ENCODE measurements around the gene CDH4.

Gene CDH4

DNA sequence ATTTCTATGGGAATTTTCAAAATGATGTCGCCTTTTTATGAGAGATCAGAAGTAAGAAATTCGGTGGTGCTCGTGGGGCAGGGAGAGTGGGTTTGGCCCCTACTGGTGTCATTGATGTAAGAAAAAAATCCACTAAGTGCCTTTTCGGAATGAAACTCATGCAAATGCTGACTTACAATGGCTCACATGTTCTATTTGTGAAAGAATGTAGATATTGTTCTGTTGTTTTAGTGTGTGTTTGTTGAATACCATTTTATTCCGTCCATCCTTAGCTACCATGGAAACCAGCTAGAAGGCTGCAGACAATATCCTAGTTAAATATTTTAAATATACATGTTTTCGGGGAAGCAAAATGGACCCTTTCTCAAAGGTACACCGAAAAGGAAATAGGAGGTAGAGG, 508.7 kb downstream of the CDH4 start:
- no peak for DNase-seq

DNA sequence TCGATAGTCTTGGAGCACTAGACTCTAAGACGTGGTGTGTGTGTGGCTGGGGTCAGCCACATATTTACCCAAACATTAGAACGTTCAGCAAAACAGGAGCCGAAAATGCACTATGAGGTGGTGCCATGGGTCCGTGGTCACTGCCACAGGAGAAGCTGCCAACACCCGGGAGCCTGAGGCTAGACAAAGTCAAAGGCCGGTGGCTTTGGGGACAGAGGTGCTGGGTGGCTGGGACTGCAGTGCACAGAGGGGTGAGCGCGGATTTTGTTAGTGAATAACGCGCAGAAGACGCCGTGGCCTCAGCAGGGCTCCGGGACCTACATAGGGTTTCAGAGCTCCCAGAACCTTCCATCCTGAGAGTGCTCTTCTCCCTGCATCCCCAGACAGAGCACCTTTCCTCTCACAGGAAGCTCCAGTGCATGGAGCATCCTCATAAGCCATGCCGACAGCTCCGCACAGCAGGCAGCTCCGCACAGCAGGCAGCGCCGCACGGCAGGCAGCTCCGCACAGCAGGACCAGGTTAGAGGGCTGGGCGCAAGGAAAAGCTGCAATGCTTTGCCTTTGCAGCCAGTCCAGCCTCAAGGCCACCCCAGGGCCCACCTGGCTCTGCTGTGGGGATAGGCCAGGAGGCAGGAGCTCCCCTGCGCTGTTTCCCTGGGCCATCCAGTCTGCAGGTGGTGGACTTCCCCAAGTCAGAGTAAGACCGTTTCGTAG, 509.5 kb downstream of the CDH4 start:
- DNase-seq, result peak; percentile 30

DNA sequence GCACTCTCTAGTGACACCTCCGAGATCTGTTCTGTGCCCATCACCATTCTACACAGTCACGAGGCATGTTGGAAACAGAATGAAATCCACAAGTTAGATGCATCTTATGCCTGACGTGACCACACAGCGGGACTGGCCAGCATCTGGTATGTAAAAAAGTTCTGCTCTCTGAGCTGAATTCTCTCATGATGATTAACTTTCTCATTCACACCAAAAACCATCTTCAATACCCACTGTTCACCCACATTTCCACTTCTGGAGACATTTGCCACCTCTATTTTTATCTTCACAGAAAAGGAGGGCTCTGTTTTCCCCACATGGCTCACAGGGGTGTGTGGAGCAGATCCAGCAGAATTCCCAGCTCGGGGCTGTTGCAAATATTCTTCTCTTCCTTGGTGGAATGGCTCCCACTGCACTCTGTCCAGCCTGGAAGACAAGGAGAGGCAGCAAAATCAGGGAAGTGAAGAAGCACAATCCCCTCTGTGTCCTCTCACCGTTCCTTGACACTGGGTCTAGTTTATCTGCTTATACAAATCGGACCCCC, 510.2 kb downstream of the CDH4 start:
- DNase-seq, result no peak

DNA sequence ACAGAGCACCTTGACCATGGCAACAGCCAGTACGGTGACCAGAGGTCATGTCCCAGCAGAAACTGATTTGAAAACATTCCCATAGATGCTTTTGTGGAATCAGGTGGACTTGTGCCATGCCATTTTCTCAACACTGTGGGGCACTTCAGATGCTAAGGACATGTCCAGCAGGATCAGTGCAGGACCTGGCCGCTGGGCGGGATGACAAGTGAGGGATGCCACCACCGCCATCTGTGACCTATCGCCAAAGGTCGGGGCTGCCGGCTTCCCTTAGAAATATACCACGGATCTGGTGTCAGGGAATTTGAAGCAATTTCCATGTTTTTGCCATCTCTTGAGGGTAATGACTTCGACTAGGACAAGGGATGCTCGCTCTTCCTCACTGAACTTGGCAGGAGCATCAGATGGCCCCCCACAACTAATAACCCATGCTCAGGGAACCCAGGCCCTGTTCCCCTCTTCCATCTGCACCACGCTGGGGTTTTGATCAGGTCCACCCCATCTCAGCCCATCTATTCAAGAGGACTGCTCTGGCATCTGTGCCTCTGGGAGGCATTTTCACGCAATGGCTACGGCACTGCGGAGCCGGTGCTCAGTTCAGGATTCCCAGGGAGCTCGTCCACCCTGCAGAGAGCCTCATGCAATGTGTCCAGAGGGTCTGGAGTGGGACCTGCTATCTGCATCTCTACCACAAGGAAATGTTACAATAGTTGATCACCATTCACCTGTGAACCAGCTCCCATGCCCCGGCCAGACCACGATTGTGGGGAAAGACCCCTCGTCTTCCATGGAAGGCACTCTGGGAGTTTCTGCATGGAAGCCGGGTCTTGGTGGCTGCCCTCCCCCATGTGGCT, 511.1 kb downstream of the CDH4 start:
- DNase-seq, result peak; percentile 34

DNA sequence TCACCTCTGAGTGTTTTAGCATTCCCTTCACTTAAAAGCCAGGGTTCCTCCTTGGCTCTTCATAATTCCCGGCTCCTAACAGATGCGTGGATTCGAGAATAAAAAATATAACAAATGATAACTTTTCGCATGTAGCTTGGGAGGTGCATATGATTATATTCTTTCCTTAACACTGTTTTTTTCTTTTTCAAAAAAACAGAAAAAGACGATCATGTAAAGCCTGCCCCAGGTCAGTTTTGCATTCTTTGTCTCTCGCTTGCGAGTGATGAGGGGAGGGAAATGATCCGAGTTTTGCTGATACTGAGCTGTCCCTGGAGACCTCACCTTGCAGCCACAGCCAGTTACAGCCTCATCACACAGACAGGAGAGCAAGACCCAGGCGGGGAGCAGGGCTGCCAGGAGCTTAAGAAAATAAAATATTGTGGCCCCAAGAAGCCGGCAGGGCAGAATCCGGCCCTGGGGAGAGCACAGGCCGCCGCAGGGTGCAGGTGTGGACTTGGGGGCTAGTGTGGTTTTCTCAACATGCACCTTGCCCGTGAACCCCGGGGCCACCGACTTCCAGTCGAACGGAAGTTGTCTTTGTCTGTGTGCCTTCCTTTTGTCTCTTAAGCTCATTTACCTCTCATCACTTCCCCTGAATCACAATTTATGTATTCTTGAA, 511.8 kb downstream of the CDH4 start:
- DNase-seq, result peak; percentile 14

DNA sequence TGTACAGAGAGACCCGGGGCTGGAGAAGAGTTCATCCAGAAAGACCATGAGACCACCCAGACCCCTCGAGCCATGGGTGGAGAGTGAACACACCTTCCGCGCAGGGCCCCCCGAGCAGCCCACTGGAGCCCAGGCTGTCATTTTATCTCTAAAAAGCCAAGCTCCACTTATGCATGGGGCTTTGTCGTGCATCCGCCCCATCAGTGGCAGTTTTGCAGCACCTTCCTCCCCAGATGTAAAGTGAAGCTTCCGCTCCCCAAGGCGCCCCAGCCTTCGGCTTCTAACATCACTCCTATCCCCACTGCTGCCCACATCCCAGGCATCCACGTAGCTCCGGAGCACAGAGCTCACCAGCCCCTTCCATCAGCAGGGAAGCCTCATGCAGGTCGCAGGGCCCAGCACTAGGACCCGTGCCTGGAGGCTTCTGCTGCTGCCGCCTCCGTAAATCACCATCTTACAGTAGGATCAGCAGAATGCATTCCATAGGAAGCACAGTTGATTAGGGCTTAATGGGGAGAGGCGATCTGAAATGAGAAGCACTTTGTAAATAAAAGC, 512.5 kb downstream of the CDH4 start:
- peak; percentile 41 for DNase-seq

DNA sequence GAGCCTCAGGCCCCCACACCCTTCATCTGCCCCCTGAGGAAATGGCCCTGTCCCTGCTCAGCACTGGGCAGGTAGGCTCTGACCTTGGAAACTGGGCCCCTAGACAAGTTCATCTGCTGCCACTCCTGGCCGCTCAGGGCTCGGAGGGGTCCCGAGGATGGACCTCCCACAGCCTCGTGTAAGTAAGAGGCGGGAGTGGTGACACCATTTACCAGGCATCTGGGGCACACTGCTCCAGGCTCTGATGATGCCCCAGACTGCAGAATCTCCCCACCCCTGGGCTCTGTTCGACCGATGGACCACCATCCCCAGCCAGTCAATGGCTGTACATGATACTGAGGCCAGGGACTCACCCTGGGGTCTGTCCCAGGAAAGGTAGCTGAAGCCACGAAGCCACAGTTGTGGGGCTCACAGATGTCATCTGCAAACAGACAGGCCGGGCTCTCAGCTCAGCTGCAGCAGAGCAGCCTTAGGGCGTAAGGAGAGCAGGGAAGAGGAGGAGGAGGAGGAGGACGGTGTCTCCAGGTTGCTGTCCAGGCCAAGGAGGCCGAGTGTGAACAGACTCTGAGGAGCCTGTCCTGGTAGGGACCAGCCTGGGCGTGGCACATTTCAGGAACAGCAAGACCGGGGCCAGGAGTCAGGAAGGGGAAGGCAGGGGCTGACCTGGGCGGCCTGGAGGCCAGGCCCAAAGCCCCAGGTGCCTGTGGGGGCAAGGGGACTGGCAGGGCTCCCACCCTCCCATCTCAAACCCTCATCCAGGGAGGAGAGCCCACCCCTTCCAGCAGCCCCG, 513.2 kb downstream of the CDH4 start:
- DNase-seq, result peak; percentile 43

DNA sequence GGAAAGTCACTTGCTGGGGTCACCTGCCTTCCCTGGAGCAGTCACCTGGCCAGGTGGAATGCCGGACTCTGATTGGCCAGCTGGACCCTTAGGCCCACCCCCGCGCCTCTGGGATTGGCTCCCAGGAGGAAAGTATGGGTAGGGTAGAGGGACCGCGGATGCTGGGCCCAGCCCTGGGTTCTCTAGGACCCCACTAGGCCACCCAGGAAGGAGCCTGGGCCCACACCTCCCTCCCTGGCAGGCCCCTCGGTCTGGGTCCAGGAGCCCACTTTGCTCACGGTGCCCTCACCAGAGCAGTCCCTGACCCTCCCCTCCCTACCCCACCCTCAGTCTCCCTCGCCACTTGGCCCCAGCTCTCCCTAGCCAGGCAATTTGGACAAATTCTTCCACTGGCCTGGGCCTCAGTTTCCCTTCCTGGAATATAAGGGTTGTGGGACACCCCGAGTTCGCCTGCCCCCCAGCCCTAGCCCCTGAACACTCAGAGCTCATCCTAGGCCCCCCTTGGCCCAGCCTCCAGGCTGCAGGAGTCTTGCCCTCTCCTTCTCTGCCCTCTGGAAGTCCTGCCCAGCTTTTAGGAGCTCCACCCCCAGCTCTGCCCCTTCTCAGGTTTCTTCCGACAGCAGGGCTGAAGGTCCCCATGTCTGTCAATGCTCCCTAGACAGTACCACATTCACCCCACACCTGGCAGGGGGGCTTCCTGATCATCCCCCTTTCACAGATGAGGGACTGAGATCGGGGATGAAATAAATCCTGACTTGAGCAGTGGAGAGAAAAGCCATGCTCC, 514.0 kb downstream of the CDH4 start:
- peak; percentile 57 for DNase-seq

DNA sequence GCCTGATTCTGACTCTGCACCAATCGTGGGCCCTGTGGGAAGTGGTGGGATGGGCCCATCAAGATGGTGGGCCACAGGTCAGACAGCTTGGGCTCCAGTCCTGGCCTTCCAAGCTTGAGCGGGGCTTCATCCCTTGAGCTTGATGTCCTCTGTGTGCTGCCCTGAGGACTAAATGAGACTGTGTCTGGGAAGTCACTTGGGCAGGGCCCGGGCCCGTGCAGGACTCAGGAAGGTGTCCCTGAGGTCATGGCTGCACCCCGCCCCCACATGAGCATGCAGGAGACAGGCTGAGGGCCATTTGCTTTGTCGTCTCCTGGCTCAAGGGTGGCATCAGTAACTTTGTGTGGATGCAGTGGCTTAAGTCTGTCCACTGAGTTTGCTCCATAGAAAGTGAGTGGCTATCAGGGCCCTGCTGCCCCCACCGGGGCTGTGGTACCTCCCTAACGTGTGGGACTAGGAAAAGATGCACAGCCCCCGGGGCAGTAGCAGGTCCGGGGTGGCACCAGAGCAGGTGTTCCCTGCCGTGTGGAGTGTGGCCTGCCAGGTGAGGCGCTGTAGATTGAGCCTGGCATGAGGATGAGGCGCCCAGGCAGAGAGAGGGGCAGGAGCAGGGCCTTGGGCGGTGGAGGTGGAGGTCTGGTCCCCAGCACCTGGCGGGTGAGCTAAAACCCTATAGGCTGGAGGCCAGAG, 515.0 kb downstream of the CDH4 start:
- peak; percentile 46 for DNase-seq

DNA sequence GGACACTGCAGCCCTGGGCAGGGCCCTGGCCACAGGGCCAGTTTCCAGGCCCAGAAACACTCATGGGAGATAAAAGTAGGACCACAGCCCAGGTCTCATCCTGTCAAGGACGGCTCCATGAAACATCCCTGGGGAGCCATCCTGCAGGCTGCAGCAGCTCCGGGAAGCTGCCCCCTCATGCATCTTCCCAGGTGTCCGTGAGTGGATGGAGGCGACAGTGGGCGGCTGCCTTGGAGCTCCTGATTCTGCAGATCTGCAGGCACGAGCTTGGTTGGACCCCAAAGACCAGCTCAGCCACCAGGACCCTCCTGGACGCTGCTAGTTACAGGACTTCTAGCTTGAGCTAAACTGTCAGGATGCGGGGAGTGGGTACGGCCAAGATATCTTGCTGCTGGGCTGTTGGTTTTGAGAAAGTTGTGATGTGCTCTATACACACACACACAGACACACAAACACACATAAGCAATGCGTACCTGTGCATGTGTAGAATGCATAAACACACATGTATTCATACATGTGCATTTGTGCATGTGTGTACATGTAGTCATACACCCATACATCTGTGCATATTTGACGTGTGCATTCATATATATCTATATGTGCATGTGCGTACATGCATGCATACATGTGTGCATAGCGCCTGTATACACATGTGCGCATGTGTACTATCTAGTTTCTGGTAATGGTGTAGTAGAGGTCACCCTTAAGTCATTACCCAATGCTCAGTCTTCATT, 515.9 kb downstream of the CDH4 start:
- DNase-seq, result no peak

DNA sequence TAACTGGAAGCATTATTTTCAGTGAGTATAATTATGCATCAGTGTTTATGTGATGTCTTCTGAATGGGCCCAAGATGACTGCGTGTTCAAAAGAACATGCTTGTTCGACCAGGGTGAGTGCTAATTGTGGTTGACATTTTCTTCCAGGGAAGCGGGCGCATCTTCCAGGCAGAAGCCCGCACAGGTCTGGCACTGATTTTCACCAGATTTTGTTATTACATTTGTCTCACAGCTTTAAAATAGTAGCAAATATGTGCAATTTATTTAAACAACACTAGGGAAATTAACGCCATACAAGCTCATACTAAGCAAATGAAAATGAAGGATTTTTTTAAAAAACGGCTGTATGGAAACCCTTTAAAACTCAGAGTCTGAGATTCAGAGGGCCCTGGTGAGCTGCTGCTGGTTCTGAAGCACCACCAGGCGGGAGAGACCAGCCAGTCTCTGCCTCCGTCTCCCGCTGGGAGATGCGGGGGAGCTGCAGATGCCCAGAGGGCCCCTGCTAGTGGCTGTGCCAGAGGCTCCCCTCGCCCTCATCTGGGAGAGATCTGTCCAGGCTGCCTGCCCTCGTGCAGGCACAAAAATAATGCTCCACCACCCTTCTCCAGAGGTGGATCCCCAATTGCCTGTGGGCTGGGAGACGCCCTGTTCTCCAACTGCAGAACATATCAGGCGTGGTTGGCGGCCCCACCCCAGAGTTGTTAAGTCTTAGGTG, 516.7 kb downstream of the CDH4 start:
- DNase-seq, result no peak

DNA sequence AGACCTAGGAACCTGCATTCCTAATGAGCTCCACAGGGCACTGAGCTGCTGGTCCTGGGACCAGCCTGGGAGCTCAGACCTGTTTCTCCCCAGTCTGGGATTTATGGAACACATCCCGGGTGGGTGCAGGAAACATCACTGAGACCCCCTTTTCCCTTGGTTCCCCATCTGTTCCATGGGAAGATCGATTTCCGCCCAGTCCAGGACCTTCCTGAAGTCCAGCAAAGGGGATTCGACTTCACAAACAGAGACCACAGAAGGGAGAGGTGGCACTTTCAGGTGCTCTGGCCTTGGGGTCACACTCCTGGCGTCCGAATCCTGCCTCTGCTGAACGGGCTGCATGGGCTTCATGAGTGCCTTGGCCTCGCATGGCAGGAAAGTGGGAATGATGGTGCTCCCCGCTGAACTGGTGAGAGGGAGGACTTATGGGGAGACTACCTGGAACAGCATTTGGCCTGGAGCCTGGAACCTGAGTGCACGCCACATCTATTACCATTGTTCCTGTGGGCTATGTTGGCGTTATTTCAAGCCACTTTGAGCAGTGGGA, 517.3 kb downstream of the CDH4 start:
- DNase-seq, result no peak

DNA sequence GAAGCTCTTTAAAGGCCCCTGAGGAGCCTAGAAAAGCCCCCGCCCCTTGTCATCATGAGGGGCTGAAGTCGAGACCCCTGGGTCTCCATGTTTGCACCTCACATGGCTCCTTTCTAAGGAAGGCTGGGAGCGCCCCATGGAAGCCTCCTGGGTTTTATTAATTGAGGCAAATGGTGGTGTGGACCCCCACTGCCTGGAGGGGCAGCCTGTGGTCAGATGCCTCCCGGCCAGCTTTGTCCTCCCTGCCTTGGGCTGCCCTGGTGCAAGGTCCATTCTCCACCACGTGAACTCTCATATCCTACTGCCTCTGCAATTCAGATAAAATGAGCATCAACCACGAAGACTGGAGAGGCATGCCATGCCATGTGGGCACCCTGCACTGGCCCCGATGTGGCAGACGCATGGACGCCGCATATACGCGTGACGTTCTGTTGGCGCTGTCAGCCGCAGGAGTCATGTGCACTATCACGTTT, 518.1 kb downstream of the CDH4 start:
- no peak for DNase-seq

DNA sequence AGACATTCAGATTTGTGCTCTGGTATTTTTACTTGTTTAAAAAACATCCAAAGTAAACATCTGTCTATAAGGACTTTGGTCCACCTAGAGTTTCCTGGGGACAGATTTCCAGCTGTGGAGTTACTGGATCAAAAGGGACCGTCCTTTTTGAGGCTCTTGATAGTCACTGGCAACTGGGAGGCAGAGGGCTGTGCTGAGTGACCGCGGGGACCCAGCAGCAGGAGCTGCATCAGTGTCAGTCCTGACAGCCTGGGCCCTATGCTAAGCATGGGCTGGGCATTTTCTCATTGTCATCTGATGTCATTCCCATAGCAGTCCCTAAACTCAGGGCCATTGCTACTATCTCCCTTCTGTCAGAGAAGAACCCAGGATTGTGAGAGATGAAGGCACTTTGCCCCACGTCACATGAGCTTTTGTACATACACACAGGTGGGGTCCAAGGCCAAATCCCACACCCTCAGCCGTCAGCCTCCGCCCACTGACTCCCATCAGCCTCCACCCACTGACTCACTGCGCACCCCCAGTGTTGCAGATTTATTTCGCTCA, 519.8 kb downstream of the CDH4 start:
- DNase-seq, result no peak

DNA sequence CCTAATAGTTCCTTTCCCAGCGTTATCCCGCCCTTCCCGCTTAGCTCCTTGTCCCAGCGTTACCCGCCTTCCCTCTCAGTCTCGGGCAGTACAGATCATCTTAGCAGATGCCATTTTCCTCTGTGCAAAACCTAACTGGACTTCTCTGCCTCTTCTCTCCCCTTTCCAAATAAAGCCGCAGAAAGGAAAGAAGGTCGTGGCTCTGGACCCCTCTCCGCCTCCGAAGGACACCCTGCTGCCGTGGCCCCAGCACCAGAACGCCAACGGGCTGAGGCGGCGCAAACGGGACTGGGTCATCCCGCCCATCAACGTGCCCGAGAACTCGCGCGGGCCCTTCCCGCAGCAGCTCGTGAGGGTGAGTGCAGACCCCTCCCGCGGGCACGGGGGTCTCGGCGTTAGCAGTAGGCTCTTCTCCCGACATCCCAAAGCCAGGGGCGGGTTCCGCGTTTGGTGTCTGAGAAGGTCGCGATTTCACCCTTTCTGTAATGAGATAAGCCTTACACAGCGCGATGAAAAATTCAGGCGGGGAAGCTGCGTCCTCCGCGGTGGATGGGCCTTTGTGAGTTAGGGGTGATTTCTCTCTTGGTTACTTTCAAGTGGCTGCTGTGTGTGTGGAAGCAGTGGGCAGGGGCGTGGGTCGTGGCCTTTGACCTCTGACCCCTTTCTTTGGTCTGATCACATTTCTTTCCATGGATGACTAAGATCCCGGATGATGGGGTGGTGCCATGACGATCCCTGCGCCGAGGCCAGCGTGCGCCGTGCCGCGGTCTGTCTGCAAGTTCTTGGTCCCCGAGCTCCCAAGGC, 521.0 kb downstream of the CDH4 start:
- DNase-seq, result no peak

DNA sequence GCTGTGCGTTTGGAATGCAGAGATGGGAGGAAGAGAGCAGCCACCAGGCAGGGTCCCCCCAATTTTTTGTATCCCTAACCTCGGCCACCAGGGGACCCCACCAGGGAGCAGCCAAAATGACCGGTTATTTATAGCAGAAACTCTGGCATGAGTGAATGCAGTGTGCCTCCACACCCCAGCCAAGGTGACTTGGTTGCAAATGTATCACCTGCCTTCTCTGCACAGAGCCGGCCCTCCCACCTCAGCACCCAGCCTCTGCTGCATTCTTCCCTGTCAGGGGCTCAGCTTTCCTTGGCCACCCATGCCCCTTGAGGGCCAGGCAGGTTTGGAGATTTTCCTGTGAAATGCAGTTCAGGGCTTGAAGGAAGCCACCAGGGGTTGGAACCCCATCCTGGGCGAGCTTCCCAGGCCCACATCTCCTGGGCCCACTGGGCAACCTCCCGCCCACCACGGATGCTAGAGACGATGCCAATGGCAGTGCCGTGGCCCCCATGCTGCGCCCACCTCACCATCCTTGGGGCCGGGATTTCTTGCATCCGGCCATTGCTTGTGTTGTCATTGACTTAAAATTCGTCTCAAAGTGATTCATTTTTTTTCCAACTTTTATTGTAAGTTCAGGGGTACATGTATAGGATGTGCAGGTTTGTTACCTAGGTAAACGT, 522.0 kb downstream of the CDH4 start:
- DNase-seq, result no peak

DNA sequence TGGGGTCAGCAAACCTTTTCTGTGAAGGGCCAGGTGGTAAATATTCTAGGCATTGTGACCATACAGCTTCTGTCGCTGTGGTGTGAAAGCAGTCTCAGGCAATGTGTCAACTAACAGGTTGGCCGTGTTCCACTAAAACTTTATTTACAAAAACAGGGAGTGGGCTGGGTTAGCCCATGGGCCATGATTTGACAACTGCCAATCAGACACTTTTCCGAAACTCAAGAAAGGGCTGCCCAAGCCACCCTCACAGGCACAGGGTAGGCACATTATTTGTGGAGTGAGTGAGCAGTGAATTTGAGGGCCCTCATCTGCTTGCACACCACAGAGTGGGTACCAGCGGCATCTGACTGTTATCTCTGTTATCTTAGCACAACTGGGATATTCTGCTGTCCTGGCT, 523.4 kb downstream of the CDH4 start:
- no peak for DNase-seq
